Liver (tissue), 3 donors: ENCODE results near the gene NYAP2.

Experiments
- ATF3 ChIP-seq: IDR thresholded peaks from 2 replicates; pipeline ENCODE4 v1.6.1; 2016; ENCODE audit warnings: antibody characterized with exemption
- CTCF ChIP-seq: fragments of 150-350 bp; IDR thresholded peaks from 2 replicates; pipeline ENCODE4 v1.5.1; 2017; ENCODE audit warnings: improper control_type of control experiment, low read depth, low read length; ENCODE audit not compliant: missing input control
- FOXA1 ChIP-seq: IDR thresholded peaks from 2 replicates; pipeline ENCODE4 v1.6.1; 2016; ENCODE audit warnings: antibody characterized with exemption
- FOXA2 ChIP-seq: IDR thresholded peaks from 2 replicates; pipeline ENCODE4 v1.6.1; 2016; ENCODE audit warnings: antibody characterized with exemption
- GABPA ChIP-seq, 2 donors: IDR thresholded peaks in 1 of 2; conservative IDR thresholded peaks in 1 of 2; 2 replicates each; pipeline ENCODE4 v1.6.1; 2016; ENCODE audit warnings: antibody characterized with exemption in 2 of 2, mild to moderate bottlenecking in 1 of 2, moderate library complexity in 1 of 2
- HNF4G ChIP-seq: IDR thresholded peaks from 2 replicates; pipeline ENCODE4 v1.6.1; 2016; ENCODE audit warnings: antibody characterized with exemption
- JUND ChIP-seq, 2 donors: IDR thresholded peaks; 2 replicates each; pipeline ENCODE4 v1.6.1; 2016; ENCODE audit warnings: antibody characterized with exemption in 2 of 2
- RAD21 ChIP-seq, 2 donors: IDR thresholded peaks; 2 replicates each; pipeline ENCODE4 v1.6.1; 2016; ENCODE audit warnings: antibody characterized with exemption in 2 of 2, mild to moderate bottlenecking in 2 of 2
- REST ChIP-seq: IDR thresholded peaks from 2 replicates; pipeline ENCODE4 v1.6.1; 2016; ENCODE audit warnings: antibody characterized with exemption, mild to moderate bottlenecking
- SP1 ChIP-seq: IDR thresholded peaks from 2 replicates; pipeline ENCODE4 v1.6.1; 2018; ENCODE audit warnings: antibody characterized with exemption, mild to moderate bottlenecking
- YY1 ChIP-seq: IDR thresholded peaks from 2 replicates; pipeline ENCODE4 v1.6.1; 2016; ENCODE audit warnings: antibody characterized with exemption, mild to moderate bottlenecking
- ZBTB33 ChIP-seq: IDR thresholded peaks from 2 replicates; pipeline ENCODE4 v1.6.1; 2016; ENCODE audit warnings: antibody characterized with exemption
- TF ChIP-seq, protein P1 (sequence below): IDR thresholded peaks from 2 replicates; pipeline ENCODE4 v1.6.1; 2016; ENCODE audit warnings: antibody characterized with exemption
- donor health status: healthy.
- donor health status: healthy.

DNA sequence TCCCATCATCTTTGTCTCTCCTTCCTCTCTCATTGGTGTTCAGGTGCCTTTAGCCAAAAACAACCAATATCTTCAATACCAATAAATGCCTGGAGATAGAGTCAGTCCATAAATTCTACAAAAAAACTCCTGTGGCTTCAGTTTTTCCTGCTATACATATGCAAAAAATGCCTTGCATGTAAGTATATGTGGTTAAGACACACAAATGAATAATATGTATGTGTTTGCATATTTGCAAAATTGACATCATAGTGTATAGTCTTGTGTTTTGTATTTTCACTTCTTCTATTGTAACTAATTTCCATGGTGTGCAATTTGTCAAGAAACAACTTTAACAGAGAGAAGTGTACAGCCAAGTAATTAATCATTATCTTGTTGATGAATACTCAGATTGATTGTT, 115.5 kb downstream of the NYAP2 start:
- TF ChIP-seq CTCF (no peak), YY1 (no peak), RAD21 (IDR thresholded peaks at IDR 0.05) (no peak), GABPA (IDR thresholded peaks at IDR 0.05 in 1 of 2, conservative IDR thresholded peaks at IDR 0.05 in 1 of 2) (no peak), SP1 (no peak), HNF4G (no peak), ZBTB33 (no peak), ATF3 (no peak), FOXA2 (no peak), JUND (IDR thresholded peaks at IDR 0.05) (no peak), FOXA1 (no peak), REST (no peak)
- TF ChIP-seq, protein P1, sequence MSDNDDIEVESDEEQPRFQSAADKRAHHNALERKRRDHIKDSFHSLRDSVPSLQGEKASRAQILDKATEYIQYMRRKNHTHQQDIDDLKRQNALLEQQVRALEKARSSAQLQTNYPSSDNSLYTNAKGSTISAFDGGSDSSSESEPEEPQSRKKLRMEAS = no peak
